HCT116 (cell line): ENCODE measurements around the gene PCBP3. TPM values are rescaled to one million over a fixed set of nuclear protein-coding genes. Genes with fewer than 3 reads are reported as not detected.

Experiments used
- ATAC-seq: fragments of 200-7000 bp; cut with Tn5 transposase; 2 replicates; pipeline ENCODE4 v1.9.1; 2020; ENCODE audit warnings: mild to moderate bottlenecking, moderate library complexity
- BruUV-seq: library from RNA; stranded (reverse); fragments of 400-500 nt; replicated peaks from 2 replicates; lab custom pipeline; 2021; lab: Mats Ljungman, UMichigan
- CTCF ChIA-PET: fragments of 300-600 bp; sonication (Branson Sonifier 250); formaldehyde crosslinking; loops from one replicate; lab custom pipeline; 2021; ENCODE audit warnings: antibody characterized with exemption; lab: Charles Lee
- POLR2A ChIA-PET: fragments of 300-600, 350-600 bp; sonication (Branson Sonifier 250); formaldehyde crosslinking; loops from one replicate; lab custom pipeline; 2021; ENCODE audit warnings: antibody characterized with exemption; lab: Charles Lee
- RAD21 ChIA-PET, 2 experiments: fragments of 300-600 bp; sonication (Branson Sonifier 250); formaldehyde crosslinking; loops; one replicate each; lab custom pipeline; 2023; ENCODE audit warnings: low total read pairs in 2 of 2; ENCODE audit not compliant: uncharacterized antibody in 2 of 2, unreplicated experiment in 2 of 2, low non-redundant PET in 1 of 2; lab: Charles Lee
- DNase-seq: peaks from one replicate; pipeline ENCODE4 v3.0.0-alpha.2; 2010; ENCODE audit warnings: low read depth, low spot score
- H2AFZ ChIP-seq: fragments of 200-600 bp; shearing (Covaris generic), sonication (generic); 2 replicates; pipeline ENCODE4 v1.6.1; 2017; ENCODE audit warnings: low read depth, mixed run types, mixed read lengths, antibody characterized with exemption, low read length; ENCODE audit not compliant: poor library complexity, severe bottlenecking
- H3K27ac ChIP-seq: 2 replicates; pipeline ENCODE4 v1.5.1; 2012; ENCODE audit warnings: low read depth, low read length
- H3K27me3 ChIP-seq: fragments of 200-600 bp; sonication (generic); 2 replicates; pipeline ENCODE4 v1.6.1; 2016; ENCODE audit warnings: mixed run types, low read length, mixed read lengths; ENCODE audit not compliant: insufficient read depth
- H3K36me3 ChIP-seq, 2 experiments: fragments of 200-500 bp in 1 of 2; fragments of 200-600 bp in 1 of 2; sonication (Bioruptor generic) in 1 of 2; sonication (generic) in 1 of 2; 2 replicates each; pipeline versions ENCODE4 v1.5.1 to v1.6.1; 2014 to 2016; ENCODE audit warnings: low read length in 2 of 2, inconsistent platforms in 1 of 2, mixed read lengths in 1 of 2, mixed run types in 1 of 2; ENCODE audit not compliant: insufficient read depth in 2 of 2, control insufficient read depth in 1 of 2
- H3K4me1 ChIP-seq, 2 experiments: fragments of 200-600 bp in 1 of 2; sonication (generic) in 1 of 2; 2 replicates each; pipeline versions ENCODE4 v1.5.1 to v1.6.1; 2012 to 2017; ENCODE audit warnings: low read length in 2 of 2, inconsistent platforms in 1 of 2, mild to moderate bottlenecking in 1 of 2, mixed read lengths in 1 of 2, mixed run types in 1 of 2, moderate library complexity in 1 of 2; ENCODE audit not compliant: insufficient read depth in 2 of 2, control insufficient read depth in 1 of 2
- H3K4me2 ChIP-seq: fragments of 200-600 bp; sonication (generic); 2 replicates; pipeline ENCODE4 v1.6.1; 2017; ENCODE audit warnings: mixed run types, low read length, mixed read lengths
- H3K4me3 ChIP-seq, 2 experiments: fragments of 200-600 bp in 1 of 2; sonication (generic) in 1 of 2; replicated peaks in 1 of 2; 2 replicates each; pipeline ENCODE4 v1.5.1; 2011 to 2016; ENCODE audit warnings: low read length in 2 of 2, control low read depth in 1 of 2, low read depth in 1 of 2, mild to moderate bottlenecking in 1 of 2, mixed read lengths in 1 of 2, mixed run types in 1 of 2
- H3K79me2 ChIP-seq: fragments of 200-600 bp; sonication (generic); 2 replicates; pipeline ENCODE4 v1.6.1; 2017; ENCODE audit warnings: mild to moderate bottlenecking, mixed run types, low read length, moderate library complexity, mixed read lengths; ENCODE audit not compliant: insufficient read depth
- H3K9ac ChIP-seq: fragments of 200-600 bp; sonication (generic); 2 replicates; pipeline ENCODE4 v1.6.1; 2016; ENCODE audit warnings: low read length, mixed read lengths
- H3K9me2 ChIP-seq: fragments of 200-600 bp; sonication (generic), shearing (Covaris generic); 2 replicates; pipeline ENCODE4 v1.6.1; 2017; ENCODE audit warnings: mixed run types, mild to moderate bottlenecking, moderate library complexity; ENCODE audit not compliant: insufficient read depth
- H3K9me3 ChIP-seq, 2 experiments: fragments of 200-500 bp in 1 of 2; fragments of 200-600 bp in 1 of 2; sonication (Bioruptor generic) in 1 of 2; sonication (generic) in 1 of 2; 2 replicates each; pipeline ENCODE4 v1.6.1; 2014 to 2017; ENCODE audit warnings: low read length in 2 of 2, mixed read lengths in 2 of 2, inconsistent platforms in 1 of 2, low read depth in 1 of 2, mild to moderate bottlenecking in 1 of 2, mixed run types in 1 of 2, moderate library complexity in 1 of 2; ENCODE audit not compliant: control insufficient read depth in 1 of 2, insufficient read depth in 1 of 2
- H4K20me1 ChIP-seq: fragments of 200-600 bp; sonication (generic), shearing (Covaris generic); 2 replicates; pipeline ENCODE4 v1.6.1; 2017; ENCODE audit warnings: mixed run types, mild to moderate bottlenecking, moderate library complexity; ENCODE audit not compliant: insufficient read depth
- CBX3 ChIP-seq: IDR thresholded peaks from 2 replicates; pipeline ENCODE4 v1.6.1; 2012; ENCODE audit warnings: low read depth
- CTCF ChIP-seq, 3 experiments: fragments of 200-600 bp in 1 of 3; sonication (generic) in 1 of 3; IDR thresholded peaks in 2 of 3; conservative IDR thresholded peaks in 1 of 3; 2 replicates each; pipeline ENCODE4 v1.5.1; 2012 to 2017; ENCODE audit warnings: low read depth in 2 of 3, low read length in 2 of 3, antibody characterized with exemption in 1 of 3, borderline replicate concordance in 1 of 3, control low read depth in 1 of 3, mild to moderate bottlenecking in 1 of 3, mixed read lengths in 1 of 3, mixed run types in 1 of 3, moderate library complexity in 1 of 3; ENCODE audit not compliant: insufficient read depth in 1 of 3
- EGR1 ChIP-seq: IDR thresholded peaks from 2 replicates; pipeline ENCODE4 v1.6.1; 2012; ENCODE audit warnings: low read depth
- EZH2phosphoT487 ChIP-seq: fragments of 200-600 bp; IDR thresholded peaks from 2 replicates; pipeline ENCODE4 v1.6.1; 2018; ENCODE audit warnings: antibody characterized with exemption, borderline replicate concordance
- JUND ChIP-seq: IDR thresholded peaks from 2 replicates; pipeline ENCODE4 v1.6.1; 2012
- POLR2A ChIP-seq: IDR thresholded peaks from 2 replicates; pipeline ENCODE4 v1.7.0; 2011; ENCODE audit warnings: borderline replicate concordance; ENCODE audit not compliant: insufficient read depth, insufficient read length; ENCODE audit errors: extremely low read depth
- POLR2AphosphoS5 ChIP-seq: IDR thresholded peaks from 2 replicates; pipeline ENCODE4 v1.6.1; 2011; ENCODE audit warnings: mild to moderate bottlenecking, low read depth, low read length, moderate library complexity
- SIN3A ChIP-seq: IDR thresholded peaks from 2 replicates; pipeline ENCODE4 v1.6.1; 2012; ENCODE audit warnings: low read depth
- SP1 ChIP-seq: IDR thresholded peaks from 2 replicates; pipeline ENCODE4 v1.6.1; 2012; ENCODE audit warnings: low read depth
- SRF ChIP-seq: IDR thresholded peaks from 2 replicates; pipeline ENCODE4 v1.6.1; 2012; ENCODE audit warnings: low read depth
- TCF7L2 ChIP-seq: IDR thresholded peaks from 2 replicates; pipeline ENCODE4 v1.7.0; 2011; ENCODE audit warnings: borderline replicate concordance, inconsistent platforms; ENCODE audit not compliant: insufficient read depth, insufficient read length; ENCODE audit errors: extremely low read depth
- YY1 ChIP-seq: IDR thresholded peaks from 2 replicates; pipeline ENCODE4 v1.6.1; 2011; ENCODE audit warnings: low read length, low read depth, moderate library complexity, mild to moderate bottlenecking; ENCODE audit not compliant: insufficient replicate concordance; ENCODE audit errors: extremely low read depth
- ZBTB33 ChIP-seq: IDR thresholded peaks from 2 replicates; pipeline ENCODE4 v1.6.1; 2011; ENCODE audit warnings: mild to moderate bottlenecking, low read length, moderate library complexity; ENCODE audit not compliant: insufficient replicate concordance; ENCODE audit errors: extremely low read depth
- ZNF274 ChIP-seq: fragments of 200-500 bp; sonication (Bioruptor generic); IDR thresholded peaks from 2 replicates; pipeline ENCODE4 v1.6.1; 2014; ENCODE audit warnings: mild to moderate bottlenecking, low read depth, low read length, inconsistent platforms
- intact Hi-C: fragments of 100-400 bp; cut with micrococcal nuclease; formaldehyde crosslinking; loops from 2 replicates; pipeline ENCODE4 v1.10.0; 2022
- total RNA-seq: library from RNA; stranded (reverse); gene quantifications from one replicate; pipeline ENCODE4 v1.2.1, GENCODE V29; 2021; ENCODE audit not compliant: unreplicated experiment
- TF ChIP-seq, protein P1 (sequence below): IDR thresholded peaks from 2 replicates; pipeline ENCODE4 v1.6.1; 2012; ENCODE audit warnings: low read depth

Gene PCBP3
- total RNA-seq, 1 experiment from 2014 or later: 3.1 TPM

- Histone ChIP-seq H3K4me3 (no peak overlapping the region), H3K27me3 (no peaks in the 10 kb centered on the region; the same call in 1 of the 2 replicates), H3K27ac (no peak overlapping the region), H3K9ac (no peak overlapping the region), H3K79me2 (no peaks in the 10 kb centered on the region), H3K9me3 (no peaks in the 10 kb centered on the region), H3K9me2 (no peaks in the 10 kb centered on the region), H3K4me2 (no peak overlapping the region), H4K20me1 (no peaks in the 10 kb centered on the region), H3K4me1 (peaks cover 6 to 18% of the 10 kb centered on the region in 2 experiments; a peak in 3 of 4 replicates), H2AFZ (no peak overlapping the region), H3K36me3 (no peaks in the 10 kb centered on the region)
- ChIA-PET RAD21 (no interaction called here), CTCF (interaction anchor here (0.8 to 5.5 kb wide), 4 partner anchors 264 to 681 kb away, joined by 3 to 39 read pairs (median 4); partner anchors contain the start of gene POFUT2), POLR2A (no interaction called here)
- BruUV-seq: no TSS peak
- TF ChIP-seq ZBTB33: no peak
- no peak for TF ChIP-seq EZH2phosphoT487
- TF ChIP-seq EGR1: no peak
- TF ChIP-seq YY1: no peak
- no peak for TF ChIP-seq JUND
- TF ChIP-seq CTCF (IDR thresholded peaks at IDR 0.05 in 2 of 3, conservative IDR thresholded peaks at IDR 0.05 in 1 of 3; ENCODE audit: borderline replicate concordance in 1 of 3, insufficient read depth in 1 of 3, low read depth in 2 of 3, low read length in 2 of 3): no peak
- no peak for TF ChIP-seq SIN3A
- TF ChIP-seq, protein P1, sequence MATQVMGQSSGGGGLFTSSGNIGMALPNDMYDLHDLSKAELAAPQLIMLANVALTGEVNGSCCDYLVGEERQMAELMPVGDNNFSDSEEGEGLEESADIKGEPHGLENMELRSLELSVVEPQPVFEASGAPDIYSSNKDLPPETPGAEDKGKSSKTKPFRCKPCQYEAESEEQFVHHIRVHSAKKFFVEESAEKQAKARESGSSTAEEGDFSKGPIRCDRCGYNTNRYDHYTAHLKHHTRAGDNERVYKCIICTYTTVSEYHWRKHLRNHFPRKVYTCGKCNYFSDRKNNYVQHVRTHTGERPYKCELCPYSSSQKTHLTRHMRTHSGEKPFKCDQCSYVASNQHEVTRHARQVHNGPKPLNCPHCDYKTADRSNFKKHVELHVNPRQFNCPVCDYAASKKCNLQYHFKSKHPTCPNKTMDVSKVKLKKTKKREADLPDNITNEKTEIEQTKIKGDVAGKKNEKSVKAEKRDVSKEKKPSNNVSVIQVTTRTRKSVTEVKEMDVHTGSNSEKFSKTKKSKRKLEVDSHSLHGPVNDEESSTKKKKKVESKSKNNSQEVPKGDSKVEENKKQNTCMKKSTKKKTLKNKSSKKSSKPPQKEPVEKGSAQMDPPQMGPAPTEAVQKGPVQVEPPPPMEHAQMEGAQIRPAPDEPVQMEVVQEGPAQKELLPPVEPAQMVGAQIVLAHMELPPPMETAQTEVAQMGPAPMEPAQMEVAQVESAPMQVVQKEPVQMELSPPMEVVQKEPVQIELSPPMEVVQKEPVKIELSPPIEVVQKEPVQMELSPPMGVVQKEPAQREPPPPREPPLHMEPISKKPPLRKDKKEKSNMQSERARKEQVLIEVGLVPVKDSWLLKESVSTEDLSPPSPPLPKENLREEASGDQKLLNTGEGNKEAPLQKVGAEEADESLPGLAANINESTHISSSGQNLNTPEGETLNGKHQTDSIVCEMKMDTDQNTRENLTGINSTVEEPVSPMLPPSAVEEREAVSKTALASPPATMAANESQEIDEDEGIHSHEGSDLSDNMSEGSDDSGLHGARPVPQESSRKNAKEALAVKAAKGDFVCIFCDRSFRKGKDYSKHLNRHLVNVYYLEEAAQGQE: no peak
- no peak for TF ChIP-seq SRF
- no peak for TF ChIP-seq CBX3
- TF ChIP-seq ZNF274: no peak
- no peak for TF ChIP-seq SP1
- TF ChIP-seq TCF7L2: no peak
- no peak for TF ChIP-seq POLR2AphosphoS5
- TF ChIP-seq POLR2A: no peak
- intact Hi-C loops: loop anchor here (1.0 to 10.0 kb wide), 4 partner anchors 263 to 679 kb away; no protein-coding TSS in a partner anchor
- ATAC-seq (no peak), DNase-seq (no peak)
Observed at GRCh38 chr21:45819478-45820170, 176.1 kb downstream of the PCBP3 start.
